LHCN-M2 (cell line): ENCODE measurements around the gene PIP4K2C. TPM values are rescaled to one million over a fixed set of nuclear protein-coding genes. Genes with fewer than 3 reads are reported as not detected.
A peak's percentile ranks its signal among the peaks of the same experiment; 100 is the strongest.

Source experiments
- DNase-seq: peaks from one replicate; pipeline ENCODE4 v3.0.0-alpha.2; 2012; ENCODE audit warnings: low read depth
- polyA plus RNA-seq: library from polyadenylated mRNA; unstranded; fragments of >200 nt; gene quantifications from one replicate; pipeline ENCODE4 v1.2.1, GENCODE V29; 2012; ENCODE audit warnings: missing spikeins
- total RNA-seq: library from RNA; depleted of rRNA; stranded (reverse); fragments of >200 nt; gene quantifications from 2 replicates; pipeline ENCODE4 v1.2.3, GENCODE V29; 2014; rRNA removed

PIP4K2C gene
- 19.1 and 23.3 TPM in 2 replicates for total RNA-seq
- polyA plus RNA-seq: 16.2 TPM

GRCh38 chr12:57590864-57591781 lies at the start of gene PIP4K2C:
TSS of gene PIP4K2C (plus strand) at chr12:57591192. CDS start at chr12:57591290, 98 bp downstream.
- DNase-seq: peak; percentile 21

GRCh38 chr12:57541717-57542116 lies 49.3 kb upstream of the PIP4K2C start:
- no peak for DNase-seq

DNA sequence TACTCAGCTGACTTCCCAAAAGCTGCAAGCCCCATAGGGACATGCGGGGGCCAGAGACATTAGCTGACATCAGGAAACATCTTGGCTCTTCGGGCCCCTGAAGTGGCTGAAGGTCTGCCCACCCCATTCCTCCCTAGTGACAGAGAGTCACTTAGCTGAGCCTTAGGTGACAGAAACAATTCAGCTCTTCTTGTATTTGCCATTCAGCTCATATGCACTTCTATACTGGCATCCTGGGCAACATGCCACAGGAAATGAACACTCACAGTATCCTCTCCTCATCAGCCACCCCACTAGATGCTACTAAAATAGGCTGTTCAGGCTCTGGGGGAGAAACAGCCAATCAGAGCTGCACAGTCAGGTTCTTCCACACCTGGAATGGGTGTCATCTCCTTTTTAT lies 47.4 kb upstream of the PIP4K2C start:
- no peak for DNase-seq

DNA sequence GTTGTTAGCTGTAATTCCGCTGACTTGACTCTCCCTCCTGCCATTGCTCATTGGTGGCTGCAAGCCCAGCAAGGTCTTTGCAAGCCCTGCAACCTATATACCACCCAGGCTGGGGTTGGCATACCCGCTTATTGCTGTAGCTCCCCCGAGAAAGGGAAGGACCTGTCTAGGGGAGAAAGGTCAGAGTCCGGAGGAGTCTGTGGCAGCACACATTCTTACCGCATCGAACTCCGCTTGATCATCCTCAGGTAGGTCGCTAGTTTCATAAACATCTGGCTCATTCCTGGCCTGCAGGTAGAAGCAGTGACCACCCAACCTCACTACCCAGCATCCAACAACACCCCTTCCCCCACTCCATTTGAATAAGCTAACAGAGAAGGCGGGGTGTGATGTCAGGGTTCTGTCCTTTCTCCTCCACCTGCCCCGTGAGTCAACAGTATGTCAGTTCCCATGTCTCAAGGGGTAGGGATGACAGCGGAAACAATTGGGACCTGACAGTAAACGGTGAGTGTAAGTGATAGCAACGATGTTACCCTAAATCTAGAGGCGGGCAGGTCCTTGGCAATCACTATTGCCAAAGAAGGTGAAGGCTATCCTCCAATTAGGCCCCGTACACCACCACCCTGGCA lies 45.1 kb upstream of the PIP4K2C start:
- no peak for DNase-seq

DNA sequence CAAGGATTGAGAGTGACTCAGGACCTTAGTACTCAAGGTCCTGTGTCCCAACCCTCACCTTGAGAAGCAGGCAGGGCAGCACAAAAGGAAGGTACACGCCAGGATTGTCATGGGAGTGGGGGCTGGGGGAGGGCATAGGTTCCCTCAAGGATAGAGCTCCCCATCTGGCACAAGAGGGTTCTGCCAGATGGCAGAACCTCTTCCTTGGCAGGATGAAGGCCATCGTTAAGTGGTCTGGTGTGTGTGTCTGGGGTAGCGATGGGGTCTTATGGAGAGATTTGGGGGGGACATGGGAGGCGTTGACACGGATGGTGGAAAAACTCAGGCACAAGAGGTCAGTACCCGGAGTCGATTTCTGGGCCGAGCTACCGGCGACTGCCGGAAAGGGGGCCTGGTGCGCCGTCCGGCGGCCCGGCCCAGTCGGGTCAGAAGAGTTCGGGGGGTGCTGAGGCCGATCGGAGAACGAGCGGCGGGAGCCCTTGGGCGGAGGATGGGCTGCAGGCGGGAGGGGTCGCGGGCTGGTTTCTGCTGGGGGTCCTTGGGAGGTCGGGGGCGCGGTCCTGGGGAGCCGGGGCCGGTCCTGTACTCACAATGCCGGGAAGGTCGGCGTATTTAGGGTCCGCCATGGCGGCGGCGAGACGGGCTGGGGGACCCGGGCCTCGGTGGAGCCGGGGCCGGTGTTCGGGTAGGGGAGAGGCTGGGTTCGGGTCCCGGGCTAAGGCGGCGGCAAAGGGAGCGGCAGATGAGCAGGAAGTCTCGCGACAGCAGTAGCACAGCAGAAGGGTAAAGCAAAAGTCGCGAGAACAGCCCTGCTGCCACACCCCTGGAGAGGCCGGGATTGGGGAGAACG lies 44.3 kb upstream of the PIP4K2C start, which contains the start of gene DCTN2:
Gene DCTN2 (minus strand): TSS at position 755 of the 850 bp plus-strand sequence. CDS start 129 bp downstream, at position 626.
- peak; percentile 97 for DNase-seq

GRCh38 chr12:57547288-57548012 lies 43.5 kb upstream of the PIP4K2C start:
- DNase-seq: no peak

GRCh38 chr12:57548013-57548315 lies 43.0 kb upstream of the PIP4K2C start:
- DNase-seq: no peak

- DNase-seq: no peak
These were observed 42.5 kb upstream of the PIP4K2C start for GRCh38 chr12:57548488-57548887.

- no peak for DNase-seq
These were observed 41.6 kb upstream of the PIP4K2C start for GRCh38 chr12:57549203-57549908.

DNA sequence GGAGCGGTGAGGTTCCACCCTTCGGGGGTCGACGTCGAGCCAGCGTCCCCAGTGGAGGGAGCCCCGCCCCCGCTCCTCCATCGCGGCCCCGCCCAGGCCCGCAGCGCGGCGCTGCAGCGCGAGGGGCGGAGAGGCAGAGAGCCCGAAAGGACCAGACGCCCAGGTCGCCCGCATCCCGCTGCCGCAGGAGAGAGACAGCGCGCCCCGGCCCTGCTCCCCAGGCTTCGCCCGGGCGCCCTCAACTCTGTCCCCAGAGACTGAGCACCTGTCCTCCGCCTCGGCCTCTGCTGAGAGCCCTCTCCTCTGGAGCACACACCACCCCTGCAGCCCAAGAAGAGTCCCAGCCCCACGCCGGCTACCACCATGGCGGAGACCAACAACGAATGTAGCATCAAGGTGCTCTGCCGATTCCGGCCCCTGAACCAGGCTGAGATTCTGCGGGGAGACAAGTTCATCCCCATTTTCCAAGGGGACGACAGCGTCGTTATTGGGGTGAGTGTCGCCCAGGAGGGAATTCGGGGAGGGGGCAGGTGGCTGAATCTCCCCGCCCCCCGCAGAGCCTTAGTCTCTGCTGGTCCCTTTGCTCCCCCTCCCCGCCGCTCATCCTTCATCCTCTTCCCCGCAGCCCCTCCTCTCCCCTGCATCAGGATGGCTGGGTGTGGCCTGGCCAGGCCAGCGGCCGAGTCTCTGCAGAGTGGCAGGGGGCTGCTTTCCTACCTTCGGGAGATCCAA lies 40.9 kb upstream of the PIP4K2C start, which contains the start of gene KIF5A:
Gene KIF5A (plus strand): TSS at position 136 of the 732 bp plus-strand sequence. CDS start 228 bp downstream, at position 364.
- DNase-seq: no peak

- no peak for DNase-seq
These were observed 40.1 kb upstream of the PIP4K2C start for GRCh38 chr12:57550641-57551549.

- no peak for DNase-seq
These were observed 39.2 kb upstream of the PIP4K2C start for GRCh38 chr12:57551637-57552305.

- no peak for DNase-seq
These were observed 38.7 kb upstream of the PIP4K2C start for GRCh38 chr12:57552306-57552651.

- no peak for DNase-seq
These were observed 38.1 kb upstream of the PIP4K2C start for GRCh38 chr12:57552835-57553313.

- no peak for DNase-seq
These were observed 37.4 kb upstream of the PIP4K2C start for GRCh38 chr12:57553343-57554202.

DNA sequence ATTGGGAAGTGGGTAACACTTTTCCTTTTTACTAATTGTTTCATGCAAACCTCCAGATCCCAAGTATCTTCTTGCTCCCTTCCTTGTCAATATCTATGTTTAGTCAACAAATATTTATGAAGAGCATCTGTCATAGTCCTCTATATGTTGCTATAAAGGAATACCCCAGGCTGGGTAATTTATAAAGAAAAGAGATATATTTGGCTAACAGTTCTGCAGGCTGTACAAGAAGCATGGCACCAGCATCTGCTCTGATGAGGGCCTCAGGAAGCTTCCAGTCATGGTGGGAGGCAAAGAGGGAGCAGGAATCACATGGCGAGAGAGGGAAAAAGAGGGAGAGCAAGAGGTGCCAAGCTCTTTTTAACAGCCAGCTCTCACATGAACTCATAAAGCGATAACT lies 36.5 kb upstream of the PIP4K2C start:
- DNase-seq: no peak

- DNase-seq: no peak
These were observed 36.1 kb upstream of the PIP4K2C start for GRCh38 chr12:57554897-57555296.
